ENCODE measurements around the gene SLC5A11.

SLC5A11 gene

GRCh38 chr16:24917891-24918290 lies 72.1 kb downstream of the SLC5A11 start:
- DNase-seq (ENCODE audit: low read depth in 2 of 2): no peak

GRCh38 chr16:24918641-24919040 lies 72.9 kb downstream of the SLC5A11 start:
- no peak for DNase-seq (ENCODE audit: low read depth in 2 of 2)

GRCh38 chr16:24919536-24919935 lies 73.8 kb downstream of the SLC5A11 start:
- DNase-seq (ENCODE audit: low read depth in 2 of 2): no peak

- DNase-seq (ENCODE audit: low read depth in 2 of 2): no peak
Observed at GRCh38 chr16:24920568-24920967, 74.8 kb downstream of the SLC5A11 start.

- DNase-seq (ENCODE audit: low read depth in 2 of 2): peak; percentile 8 to 14
Observed at GRCh38 chr16:24921229-24921628, 75.5 kb downstream of the SLC5A11 start.

- no peak for DNase-seq (ENCODE audit: low read depth in 2 of 2)
Observed at GRCh38 chr16:24925163-24925562, 79.4 kb downstream of the SLC5A11 start.

- DNase-seq (ENCODE audit: low read depth in 2 of 2): no peak
Observed at GRCh38 chr16:24929409-24929808, 83.6 kb downstream of the SLC5A11 start.

- no peak for DNase-seq (ENCODE audit: low read depth in 2 of 2)
Observed at GRCh38 chr16:24930440-24930839, 84.7 kb downstream of the SLC5A11 start.

- no peak for DNase-seq (ENCODE audit: low read depth in 2 of 2)
Observed at GRCh38 chr16:24931091-24931490, 85.3 kb downstream of the SLC5A11 start.

GRCh38 chr16:24935336-24935735 lies 89.6 kb downstream of the SLC5A11 start:
- no peak for DNase-seq (ENCODE audit: low read depth in 2 of 2)

- no peak for DNase-seq (ENCODE audit: low read depth in 2 of 2)
Observed at GRCh38 chr16:24936151-24936550, 90.4 kb downstream of the SLC5A11 start.

GRCh38 chr16:24939224-24939623 lies 93.5 kb downstream of the SLC5A11 start:
- DNase-seq (ENCODE audit: low read depth in 2 of 2): no peak

GRCh38 chr16:24939738-24940137 lies 94.0 kb downstream of the SLC5A11 start:
- no peak for DNase-seq (ENCODE audit: low read depth in 2 of 2)

GRCh38 chr16:24943471-24943870 lies 97.7 kb downstream of the SLC5A11 start:
- DNase-seq (ENCODE audit: low read depth in 2 of 2): no peak

GRCh38 chr16:24944206-24944605 lies 98.4 kb downstream of the SLC5A11 start:
- no peak for DNase-seq (ENCODE audit: low read depth in 2 of 2)

- DNase-seq (ENCODE audit: low read depth in 2 of 2): no peak
Observed at GRCh38 chr16:24946155-24946554, 100.4 kb downstream of the SLC5A11 start.

GRCh38 chr16:24950275-24950674 lies 104.5 kb downstream of the SLC5A11 start:
- no peak for DNase-seq (ENCODE audit: low read depth in 2 of 2)

- DNase-seq (ENCODE audit: low read depth in 2 of 2): no peak
Observed at GRCh38 chr16:24953306-24953705, 107.5 kb downstream of the SLC5A11 start.

GRCh38 chr16:24953721-24954120 lies 108.0 kb downstream of the SLC5A11 start:
- DNase-seq (ENCODE audit: low read depth in 2 of 2): no peak

GRCh38 chr16:24954137-24954536 lies 108.4 kb downstream of the SLC5A11 start:
- DNase-seq (ENCODE audit: low read depth in 2 of 2): no peak

- DNase-seq (ENCODE audit: low read depth in 2 of 2): no peak
Observed at GRCh38 chr16:24955975-24956731, 110.4 kb downstream of the SLC5A11 start.

GRCh38 chr16:24957887-24958286 lies 112.1 kb downstream of the SLC5A11 start:
- no peak for DNase-seq (ENCODE audit: low read depth in 2 of 2)

Measured in stimulated activated CD8-positive, alpha-beta memory T cell treated with anti-CD3 and anti-CD28 coated beads, Interleukin-7, amount 100 ng/mL, for 4 hours (primary cell).